SU-DHL-6 (cell line): Measurements from ENCODE around the gene CCDC80.

Experiments used
- H2AFZ ChIP-seq: fragments of 200-600 bp; sonication (generic); 2 replicates; pipeline ENCODE4 v1.6.1; 2014; ENCODE audit warnings: low read depth, mild to moderate bottlenecking, moderate library complexity, mixed read lengths, antibody characterized with exemption, low read length; ENCODE audit not compliant: severe bottlenecking
- H3F3A ChIP-seq: fragments of 200-600 bp; shearing (Covaris generic); 2 replicates; pipeline ENCODE4 v1.6.0; 2016; ENCODE audit warnings: antibody characterized with exemption, mild to moderate bottlenecking; ENCODE audit not compliant: insufficient read depth
- H3K27ac ChIP-seq: fragments of 200-600 bp; sonication (generic); 2 replicates; pipeline ENCODE4 v1.5.1; 2016; ENCODE audit warnings: low read depth, mild to moderate bottlenecking, low read length, moderate library complexity, mixed read lengths
- H3K27me3 ChIP-seq: fragments of 200-600 bp; sonication (generic), shearing (Covaris generic); 2 replicates; pipeline ENCODE4 v1.6.0; 2014; ENCODE audit warnings: mild to moderate bottlenecking, low read length
- H3K36me3 ChIP-seq: fragments of 200-600 bp; sonication (generic); 2 replicates; pipeline ENCODE4 v1.6.1; 2014; ENCODE audit warnings: mild to moderate bottlenecking, low read length, mixed read lengths
- H3K4me2 ChIP-seq: fragments of 300-600, 200-600 bp; shearing (Covaris generic), sonication (generic); 2 replicates; pipeline ENCODE4 v1.6.0; 2014; ENCODE audit warnings: low read length, low read depth, mild to moderate bottlenecking; ENCODE audit not compliant: poor library complexity, severe bottlenecking
- H3K4me3 ChIP-seq: fragments of 200-600 bp; sonication (generic); 2 replicates; pipeline ENCODE4 v1.5.1; 2014; ENCODE audit warnings: antibody characterized with exemption, low read length, mild to moderate bottlenecking, mixed read lengths; ENCODE audit not compliant: insufficient read depth, poor library complexity, severe bottlenecking
- H3K79me2 ChIP-seq: fragments of 200-600 bp; sonication (generic); 2 replicates; pipeline ENCODE4 v1.6.1; 2014; ENCODE audit warnings: mild to moderate bottlenecking, low read length, moderate library complexity; ENCODE audit not compliant: insufficient read depth
- H3K9ac ChIP-seq: fragments of 200-600 bp; sonication (generic); 2 replicates; pipeline ENCODE4 v1.7.0; 2014; ENCODE audit warnings: mild to moderate bottlenecking, low read length
- H3K9me2 ChIP-seq: fragments of 200-600 bp; sonication (generic); replicated peaks from 2 replicates; pipeline ENCODE4 v1.6.1; 2014; ENCODE audit warnings: low read length; ENCODE audit not compliant: insufficient read depth
- H3K9me3 ChIP-seq: fragments of 200-600 bp; sonication (generic); 2 replicates; pipeline ENCODE4 v1.6.1; 2014; ENCODE audit warnings: low read length, mixed read lengths; ENCODE audit not compliant: insufficient read depth
- H4K20me1 ChIP-seq: fragments of 200-600 bp; sonication (generic); 2 replicates; pipeline ENCODE4 v1.6.1; 2014; ENCODE audit warnings: low read depth, mild to moderate bottlenecking, antibody characterized with exemption, low read length, moderate library complexity, mixed read lengths
- EZH2phosphoT487 ChIP-seq: fragments of 200-600 bp; sonication (generic), shearing (Covaris generic); conservative IDR thresholded peaks from 2 replicates; pipeline ENCODE4 v1.6.1; 2018; ENCODE audit warnings: mild to moderate bottlenecking, antibody characterized with exemption, low read length, moderate library complexity, mixed read lengths
- TF ChIP-seq, protein P1 (sequence below): fragments of 200-600 bp; sonication (generic); IDR thresholded peaks from one replicate; pipeline ENCODE4 v1.5.1; 2017; ENCODE audit warnings: antibody characterized with exemption, mild to moderate bottlenecking, low read length, moderate library complexity; ENCODE audit not compliant: insufficient read depth, poor library complexity, severe bottlenecking

CCDC80 gene

DNA sequence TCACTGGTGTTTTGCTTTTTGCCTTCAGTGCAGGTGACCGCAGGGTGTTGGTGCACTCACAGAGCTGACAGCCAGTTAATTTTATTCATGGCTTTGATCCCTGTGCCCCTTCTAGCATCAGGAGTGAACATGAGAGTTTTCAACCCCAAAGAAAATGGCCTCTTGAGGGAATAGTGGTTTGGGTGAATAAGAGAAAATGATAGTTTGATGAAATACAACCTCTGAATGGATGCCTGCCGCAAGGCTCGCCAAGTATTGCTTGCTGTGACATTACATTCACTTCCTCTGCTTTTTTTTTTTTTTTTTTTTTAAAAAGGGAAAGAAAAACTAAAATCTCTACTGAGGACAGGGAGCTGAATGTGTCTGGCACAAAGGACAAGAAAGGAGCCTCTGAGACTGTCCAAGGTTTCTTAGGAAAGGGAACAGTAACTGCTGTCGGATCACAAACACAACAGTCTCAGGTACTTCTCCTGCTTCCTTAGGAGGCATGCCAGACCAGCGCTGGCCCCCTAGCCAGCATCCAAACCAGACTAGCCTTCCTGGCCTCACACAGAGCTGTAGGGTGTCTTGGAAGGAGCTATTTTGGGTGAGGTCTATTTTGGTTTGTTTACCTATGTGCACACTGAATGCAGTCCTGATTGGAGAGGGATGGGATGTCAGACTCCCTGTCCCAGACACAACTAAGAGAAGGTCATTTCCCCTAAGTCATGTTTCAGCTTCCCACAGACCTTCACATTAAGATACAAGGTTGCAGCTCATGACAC, 29.0 kb downstream of the CCDC80 start:
- no peak overlapping the region for H3K27ac ChIP-seq
- no peaks in the 10 kb centered on the region for H3K36me3 ChIP-seq
- no peak overlapping the region for H2AFZ ChIP-seq
- TF ChIP-seq, protein P1, sequence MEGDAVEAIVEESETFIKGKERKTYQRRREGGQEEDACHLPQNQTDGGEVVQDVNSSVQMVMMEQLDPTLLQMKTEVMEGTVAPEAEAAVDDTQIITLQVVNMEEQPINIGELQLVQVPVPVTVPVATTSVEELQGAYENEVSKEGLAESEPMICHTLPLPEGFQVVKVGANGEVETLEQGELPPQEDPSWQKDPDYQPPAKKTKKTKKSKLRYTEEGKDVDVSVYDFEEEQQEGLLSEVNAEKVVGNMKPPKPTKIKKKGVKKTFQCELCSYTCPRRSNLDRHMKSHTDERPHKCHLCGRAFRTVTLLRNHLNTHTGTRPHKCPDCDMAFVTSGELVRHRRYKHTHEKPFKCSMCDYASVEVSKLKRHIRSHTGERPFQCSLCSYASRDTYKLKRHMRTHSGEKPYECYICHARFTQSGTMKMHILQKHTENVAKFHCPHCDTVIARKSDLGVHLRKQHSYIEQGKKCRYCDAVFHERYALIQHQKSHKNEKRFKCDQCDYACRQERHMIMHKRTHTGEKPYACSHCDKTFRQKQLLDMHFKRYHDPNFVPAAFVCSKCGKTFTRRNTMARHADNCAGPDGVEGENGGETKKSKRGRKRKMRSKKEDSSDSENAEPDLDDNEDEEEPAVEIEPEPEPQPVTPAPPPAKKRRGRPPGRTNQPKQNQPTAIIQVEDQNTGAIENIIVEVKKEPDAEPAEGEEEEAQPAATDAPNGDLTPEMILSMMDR = no peak
- TF ChIP-seq EZH2phosphoT487 = no peak
- no peaks in the 10 kb centered on the region for H4K20me1 ChIP-seq
- no peak overlapping the region for H3K4me2 ChIP-seq
- H3K9me2 ChIP-seq = no peaks in the 10 kb centered on the region
- no peaks in the 10 kb centered on the region for H3K9me3 ChIP-seq
- H3F3A ChIP-seq = no peaks in the 10 kb centered on the region
- H3K9ac ChIP-seq = no peak overlapping the region
- H3K27me3 ChIP-seq = no peaks in the 10 kb centered on the region
- no peak overlapping the region for H3K4me3 ChIP-seq
- no peaks in the 10 kb centered on the region for H3K79me2 ChIP-seq

DNA sequence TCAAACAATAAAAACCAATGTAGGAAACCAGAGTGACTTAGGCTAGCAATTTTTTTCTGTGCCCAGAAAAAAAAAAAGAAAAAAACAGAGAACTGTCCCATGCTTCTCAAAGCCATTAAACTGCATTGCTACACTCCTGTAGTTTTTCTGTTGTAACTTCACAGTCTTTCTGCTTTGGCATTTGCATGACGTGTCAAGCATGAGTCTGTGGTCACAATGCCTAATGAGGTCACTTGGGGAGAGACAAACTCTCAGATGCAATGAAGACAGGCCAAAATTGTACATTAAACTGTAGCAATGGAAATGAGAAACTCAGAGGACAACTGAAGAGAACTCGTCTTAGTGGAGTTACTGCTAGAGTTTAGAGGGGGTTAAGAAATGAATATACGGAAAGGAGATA, 30.8 kb downstream of the CCDC80 start:
- Histone ChIP-seq H3F3A (no peaks in the 10 kb centered on the region), H2AFZ (no peak overlapping the region), H3K79me2 (no peaks in the 10 kb centered on the region), H3K9me2 (no peaks in the 10 kb centered on the region), H3K36me3 (no peaks in the 10 kb centered on the region), H3K9ac (no peak overlapping the region), H3K27me3 (no peaks in the 10 kb centered on the region), H4K20me1 (no peaks in the 10 kb centered on the region), H3K9me3 (no peaks in the 10 kb centered on the region), H3K4me3 (no peak overlapping the region), H3K27ac (no peak overlapping the region), H3K4me2 (no peak overlapping the region)
- TF ChIP-seq, protein P1 = no peak
- TF ChIP-seq EZH2phosphoT487 = no peak

DNA sequence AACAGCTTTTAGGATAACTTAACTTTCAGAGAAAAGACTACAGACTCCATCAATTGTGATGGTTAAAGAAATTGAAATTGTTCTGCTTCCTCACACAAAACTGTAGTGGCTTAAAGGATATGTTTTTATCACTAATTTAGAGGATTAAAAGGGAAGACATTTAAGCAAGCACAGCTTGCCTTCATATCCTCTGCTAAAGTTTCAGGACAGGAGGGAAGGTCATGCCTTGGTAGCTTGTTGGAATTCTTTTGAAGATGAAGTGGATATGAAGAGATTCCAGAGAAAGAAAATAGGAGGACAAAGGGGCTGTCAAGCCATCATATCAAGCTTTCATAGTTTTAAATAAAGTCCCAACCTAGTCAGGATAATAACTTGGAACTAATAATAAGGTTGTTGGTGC, 33.1 kb downstream of the CCDC80 start:
- Histone ChIP-seq H3K79me2 (no peaks in the 10 kb centered on the region), H4K20me1 (no peaks in the 10 kb centered on the region), H3K36me3 (no peaks in the 10 kb centered on the region)

More for the DNA sequence above, 33.1 kb downstream of the CCDC80 start:
- Histone ChIP-seq H2AFZ (no peak overlapping the region), H3K9me2 (no peaks in the 10 kb centered on the region), H3F3A (no peaks in the 10 kb centered on the region), H3K27ac (no peak overlapping the region), H3K27me3 (no peaks in the 10 kb centered on the region), H3K9ac (no peak overlapping the region), H3K4me3 (no peak overlapping the region), H3K9me3 (no peaks in the 10 kb centered on the region), H3K4me2 (no peak overlapping the region)
- TF ChIP-seq, protein P1 = no peak
- TF ChIP-seq EZH2phosphoT487 = no peak
